Activated gamma-delta T cell treated with Interleukin-2 at 50 U/mL for 16 hours (primary cell): ENCODE results near the gene CRYAB.
"Not testable (repeated sequence)": the region's sequence is repeated elsewhere in the genome, so short reads cannot be mapped to it uniquely, and the experiment has no call there.

Experiments used
- DNase-seq: peaks from one replicate; pipeline ENCODE4 v3.0.0-alpha.2; 2020

Gene CRYAB

DNA sequence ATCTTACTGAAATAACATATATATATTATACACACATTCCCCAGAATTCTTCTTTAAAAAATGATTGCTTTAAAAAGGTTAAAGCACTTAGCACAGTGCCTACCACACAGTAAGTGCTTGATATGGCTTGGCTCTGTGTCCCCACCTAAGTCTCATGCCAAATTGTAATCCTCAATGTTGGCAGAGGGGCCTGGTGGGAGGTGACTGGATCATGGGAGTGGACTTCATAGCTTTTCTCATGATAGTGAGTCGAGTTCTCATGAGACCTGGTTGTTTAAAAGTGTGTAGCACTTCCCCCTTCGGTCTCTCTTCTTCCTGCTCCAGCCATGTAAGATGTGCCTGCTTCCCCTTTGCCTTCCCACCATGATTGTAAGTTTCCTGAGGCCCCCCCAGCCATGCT lies 6.2 kb downstream of the CRYAB start:
- no peak for DNase-seq

DNA sequence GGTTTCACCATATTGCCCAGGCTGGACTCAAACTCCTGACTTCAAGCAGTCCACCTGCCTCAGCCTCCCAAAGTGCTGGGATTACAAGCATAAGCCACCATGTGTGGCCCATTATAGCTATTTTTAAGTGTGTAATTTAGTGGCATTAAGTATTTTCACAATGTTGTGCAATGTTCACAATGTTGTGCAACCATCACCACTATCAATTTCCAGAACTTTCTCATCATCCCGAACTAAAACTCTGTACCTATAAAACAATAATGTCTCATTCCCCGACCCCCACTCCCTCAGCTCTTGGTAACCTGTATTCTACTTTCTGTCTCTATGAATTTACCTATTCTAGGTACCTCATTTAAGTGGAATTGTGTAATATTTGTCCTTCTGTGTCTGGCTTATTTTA lies 24.7 kb downstream of the CRYAB start:
- no peak for DNase-seq

DNA sequence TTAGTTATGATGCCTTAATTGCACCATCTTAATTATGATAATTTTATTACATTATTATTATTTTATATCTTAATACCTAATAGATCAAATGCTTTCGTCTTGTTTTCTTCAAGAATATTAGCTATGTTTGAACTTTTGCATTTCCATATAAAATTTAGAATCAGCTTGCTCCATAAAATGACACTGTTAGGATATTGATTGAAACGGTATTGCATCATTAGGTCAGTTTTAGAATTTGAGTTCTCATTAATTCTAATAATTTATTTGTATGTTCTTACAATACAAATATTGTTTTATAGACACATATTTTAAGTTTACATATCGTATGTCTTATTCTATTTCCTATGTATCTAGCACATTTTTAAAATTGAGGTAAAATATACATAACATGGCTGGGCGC lies 25.5 kb downstream of the CRYAB start:
- DNase-seq, result no peak

DNA sequence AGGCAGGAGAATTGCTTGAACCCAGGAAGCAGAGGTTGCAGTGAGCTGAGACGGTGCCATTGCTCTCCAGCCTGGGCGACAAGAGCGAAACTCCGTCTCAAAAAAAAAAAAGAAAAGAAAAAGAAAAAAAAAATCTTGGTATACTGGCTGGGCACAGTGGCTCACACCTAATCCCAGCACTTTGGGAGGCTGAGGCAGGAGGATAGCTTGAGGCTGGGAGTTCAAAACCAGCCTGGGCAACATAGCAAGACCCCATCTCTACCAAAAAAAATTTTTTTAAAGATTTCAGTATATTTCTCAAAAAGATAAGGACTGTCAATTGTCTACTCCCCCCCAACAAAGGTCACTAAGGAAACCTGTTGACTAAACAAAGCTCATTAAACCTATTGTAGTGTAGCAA lies 26.5 kb downstream of the CRYAB start:
- DNase-seq, result not testable (repeated sequence)

DNA sequence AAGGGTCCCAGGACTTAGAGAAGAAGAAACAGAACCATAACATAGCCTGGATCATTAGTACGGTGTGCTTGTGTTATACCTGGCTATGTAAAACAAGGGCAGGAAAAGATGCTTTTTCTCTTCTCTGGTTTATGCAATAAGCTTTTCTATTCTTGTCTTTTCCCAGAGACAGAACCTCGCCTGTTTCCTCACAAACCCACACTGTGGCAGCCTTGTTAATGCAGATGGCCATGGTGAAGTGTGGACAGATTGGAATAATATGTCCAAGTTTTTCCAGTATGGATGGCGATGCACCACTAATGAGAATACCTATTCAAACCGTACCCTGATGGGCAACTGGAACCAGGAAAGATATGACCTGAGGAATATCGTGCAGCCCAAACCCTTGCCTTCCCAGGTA lies 29.4 kb downstream of the CRYAB start:
- DNase-seq, result no peak

DNA sequence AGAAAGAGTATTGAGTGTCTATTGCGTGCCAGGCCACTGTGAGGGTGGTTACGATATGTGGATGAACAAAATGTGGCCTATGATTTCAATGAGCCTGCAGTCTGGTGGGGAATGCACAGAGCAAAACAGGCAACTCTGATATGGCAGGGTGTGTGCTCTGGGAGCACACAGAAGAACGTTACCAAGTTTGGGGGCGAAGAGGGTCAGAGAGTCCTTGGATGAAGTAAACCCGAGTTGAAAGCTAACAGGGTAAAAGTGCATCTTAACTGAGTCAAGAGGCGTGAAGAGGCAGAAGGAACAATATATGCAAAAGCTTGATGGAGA lies 32.0 kb downstream of the CRYAB start:
- DNase-seq, result no peak

DNA sequence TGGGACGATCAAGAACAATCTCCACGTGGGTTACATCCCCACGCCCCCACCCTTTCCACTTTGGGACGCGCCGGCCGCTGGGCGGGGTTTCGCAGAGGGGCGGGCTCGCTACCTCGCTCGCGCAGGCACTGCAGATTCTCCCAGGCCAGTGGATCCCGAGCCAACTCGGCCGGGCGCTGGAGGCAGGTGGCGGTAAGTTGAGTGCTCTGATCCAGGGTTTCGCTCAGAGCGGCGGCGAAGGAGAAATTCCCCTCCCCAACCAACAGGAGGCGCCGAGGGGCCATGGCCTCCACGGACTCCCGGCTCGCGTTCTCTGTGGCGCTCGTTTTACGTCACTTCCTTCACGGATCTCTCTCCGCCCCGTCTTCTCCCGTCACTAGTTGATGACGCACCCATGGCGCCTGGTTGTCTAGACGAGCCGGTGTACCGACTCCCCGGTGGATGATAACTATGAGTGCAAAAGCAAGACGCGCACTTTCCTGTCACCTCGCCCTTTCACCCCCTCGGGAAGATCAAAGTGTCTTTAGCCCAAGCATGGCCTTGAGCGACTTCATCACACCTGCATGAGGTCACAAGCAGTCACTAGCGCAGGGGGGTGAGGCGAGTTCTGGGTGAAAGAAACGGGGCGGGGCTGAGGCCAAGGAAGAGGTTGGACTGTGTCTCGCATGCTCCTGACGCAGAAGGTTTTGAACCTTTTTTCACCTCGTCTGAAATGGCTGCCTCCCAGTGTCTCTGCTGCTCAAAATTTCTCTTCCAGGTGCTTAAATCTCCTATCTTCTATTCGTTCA lies 32.5 kb downstream of the CRYAB start, which contains the start of the genes CFAP68 and FDXACB1:
Gene CFAP68 (plus strand): TSS at position 693 of the 788 bp plus-strand sequence. CDS start 20 bp downstream, at position 713.
Gene FDXACB1 (minus strand): TSS at position 317 of the 788 bp plus-strand sequence. CDS start 33 bp downstream, at position 284.
- peak; percentile 93 for DNase-seq

DNA sequence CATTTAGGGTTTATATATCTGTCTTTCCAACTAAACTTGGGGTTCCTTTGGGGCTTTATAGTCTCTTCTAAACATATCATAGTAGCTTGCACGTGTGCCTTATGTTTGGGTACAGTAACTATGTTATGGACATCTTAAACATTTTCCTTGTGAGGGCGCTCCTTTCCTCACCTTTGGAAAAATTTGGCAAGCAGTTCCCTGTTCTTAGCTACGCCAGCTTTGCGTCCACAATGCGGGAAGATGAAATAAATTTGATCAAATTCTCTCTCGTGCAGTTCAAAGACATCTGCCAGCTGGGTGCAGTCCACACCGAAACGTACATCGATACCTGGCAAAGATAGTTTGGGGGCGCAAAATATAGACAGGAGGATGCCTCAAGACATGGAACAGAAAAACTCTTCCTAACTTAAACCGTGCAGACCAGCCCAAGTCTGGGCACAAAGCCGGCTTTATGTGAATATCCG lies 33.2 kb downstream of the CRYAB start:
- DNase-seq, result no peak

DNA sequence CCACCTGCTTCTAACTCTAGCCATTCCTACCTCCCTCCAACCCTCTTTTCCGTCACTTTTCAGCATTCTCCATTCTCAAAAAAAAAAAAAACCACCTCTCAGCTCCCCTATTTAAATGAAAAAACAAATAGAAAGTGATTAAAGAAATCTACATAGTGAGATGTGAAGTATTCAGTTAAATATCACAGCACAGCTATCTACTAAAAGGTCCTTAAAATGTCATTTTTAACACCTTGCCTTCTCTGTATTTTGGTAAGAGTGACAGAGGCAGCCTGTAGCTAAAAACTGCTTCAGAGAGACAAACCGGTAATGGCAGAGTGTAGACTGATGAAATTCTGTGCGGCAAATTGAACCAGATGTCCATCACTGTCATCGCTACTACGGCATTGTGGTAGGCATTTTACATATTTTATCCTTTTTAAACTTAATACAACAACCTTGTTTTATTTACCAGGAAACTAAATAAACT lies 39.8 kb downstream of the CRYAB start:
- DNase-seq, result no peak

DNA sequence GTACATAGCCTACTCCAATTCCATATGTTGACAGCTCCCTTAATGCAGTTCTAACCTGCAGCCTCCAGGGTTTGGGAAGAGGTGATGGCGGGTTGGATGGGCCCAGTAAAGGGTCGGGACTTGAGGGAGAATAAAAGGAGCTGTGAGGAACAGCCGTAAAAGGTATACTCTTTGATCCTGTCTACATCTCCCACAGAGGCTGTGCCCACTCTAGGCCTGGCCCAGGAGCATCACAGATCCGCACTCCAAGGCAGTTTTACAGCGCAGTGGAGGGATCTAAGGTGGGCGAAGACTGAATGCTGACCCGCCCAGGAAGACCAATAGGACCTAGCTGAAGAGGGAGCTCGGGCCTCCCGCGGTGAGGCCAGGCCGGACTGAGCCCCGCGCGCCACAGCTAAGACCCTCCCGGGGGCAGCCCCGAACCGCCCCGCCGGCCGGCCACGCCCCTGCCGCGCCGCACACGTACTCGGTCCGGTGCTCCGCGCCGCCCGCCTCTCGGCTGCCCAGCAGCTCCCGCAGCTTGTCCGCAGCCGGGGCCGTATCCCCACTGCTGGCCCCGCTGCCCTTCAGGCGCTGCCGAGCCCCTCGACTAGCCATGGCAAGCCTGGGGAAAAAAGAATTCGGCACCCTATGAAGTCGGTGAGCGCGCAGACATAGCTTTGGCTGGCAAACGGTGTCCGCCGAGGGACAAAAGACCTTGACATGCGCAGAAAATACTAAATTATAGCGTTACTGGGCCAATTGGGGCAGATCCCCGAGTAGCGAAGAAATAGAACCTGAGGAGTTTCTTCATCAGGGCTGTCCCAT lies 40.5 kb downstream of the CRYAB start, which contains the start of gene ALG9:
Gene ALG9 (minus strand): TSS at position 696 of the 807 bp plus-strand sequence. CDS start 99 bp downstream, at position 597.
- DNase-seq, result peak; percentile 93

DNA sequence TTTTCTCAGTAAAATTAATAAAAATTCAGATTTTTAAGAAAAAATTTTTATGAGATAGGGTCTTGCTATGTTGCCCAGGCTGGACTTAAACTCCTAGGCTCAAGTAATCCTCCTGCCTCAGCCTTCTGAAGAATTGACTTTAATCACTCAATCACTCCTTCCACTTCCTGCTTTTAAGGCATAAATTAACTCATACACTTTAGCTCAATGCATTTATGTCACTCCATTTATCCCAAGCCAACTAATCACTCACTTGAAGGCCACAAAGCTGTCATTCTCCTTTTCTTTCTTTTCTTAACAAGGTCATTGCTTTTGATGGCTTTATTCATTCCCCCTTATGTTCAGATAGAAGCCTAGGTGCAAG lies 41.1 kb downstream of the CRYAB start:
- DNase-seq, result no peak

DNA sequence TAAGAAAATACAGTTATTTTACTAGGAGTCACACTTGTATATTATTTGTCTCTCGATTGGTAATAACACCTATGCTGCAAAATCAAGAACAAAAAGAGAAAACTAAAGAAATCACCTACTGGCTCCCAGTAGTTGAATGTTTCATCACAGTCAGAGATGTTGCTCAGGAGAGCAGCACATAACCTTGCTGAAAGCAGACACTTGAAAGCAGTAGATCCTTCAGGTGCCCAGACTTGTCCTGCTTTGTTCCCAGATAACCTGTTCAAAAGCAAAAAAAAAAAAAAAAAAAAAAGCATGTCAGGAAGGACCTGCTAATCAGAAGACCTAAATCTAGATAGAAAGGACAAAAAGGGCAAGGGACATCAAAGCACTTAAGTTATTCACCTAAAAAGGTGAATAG lies 41.5 kb downstream of the CRYAB start:
- no peak for DNase-seq

DNA sequence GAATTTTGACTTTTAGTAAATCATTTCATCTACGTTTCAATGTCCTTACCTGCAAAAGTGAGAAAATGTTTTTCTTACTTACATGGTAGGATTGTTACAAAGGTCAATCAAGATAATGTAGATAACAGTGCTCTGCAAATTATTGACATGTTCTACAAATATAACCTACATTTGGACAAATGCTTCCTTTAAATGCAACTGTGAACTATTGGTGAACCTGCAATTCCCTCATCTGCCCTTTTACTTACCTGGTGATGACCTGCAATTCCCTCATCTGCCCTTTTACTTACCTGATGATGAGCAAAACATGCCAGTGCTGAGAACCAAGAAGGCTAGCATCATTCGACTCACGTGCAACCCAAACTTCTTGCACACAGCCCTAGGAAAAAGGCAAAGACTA lies 51.3 kb downstream of the CRYAB start:
- DNase-seq, result no peak
